Measurements from ENCODE around the gene HEATR5B. TPM values are rescaled to one million over a fixed set of nuclear protein-coding genes. Genes with fewer than 3 reads are reported as not detected.

Gene HEATR5B
- total RNA-seq, 4 donors from 2014 or later = 32.8 to 54.2 (median 45.6) TPM

GRCh38 chr2:37011130-37011529 is 73.0 kb downstream of the HEATR5B start:
- no peak for TF ChIP-seq CTCF (IDR thresholded peaks at IDR 0.05; ENCODE audit: low read depth)

- TF ChIP-seq CTCF (IDR thresholded peaks at IDR 0.05; ENCODE audit: low read depth) = no peak
These were observed 78.9 kb downstream of the HEATR5B start for GRCh38 chr2:37005118-37005868.

- TF ChIP-seq CTCF (IDR thresholded peaks at IDR 0.05; ENCODE audit: low read depth) = no peak
These were observed 83.1 kb downstream of the HEATR5B start for GRCh38 chr2:37000988-37001556.

- no peak for TF ChIP-seq CTCF (IDR thresholded peaks at IDR 0.05; ENCODE audit: low read depth)
These were observed 83.9 kb downstream of the HEATR5B start for GRCh38 chr2:37000318-37000717.

GRCh38 chr2:36993841-36994620 is 90.1 kb downstream of the HEATR5B start:
- no peak for TF ChIP-seq CTCF (IDR thresholded peaks at IDR 0.05; ENCODE audit: low read depth)

GRCh38 chr2:36988008-36988407 is 96.2 kb downstream of the HEATR5B start:
- TF ChIP-seq CTCF (IDR thresholded peaks at IDR 0.05; ENCODE audit: low read depth) = no peak

- TF ChIP-seq CTCF (IDR thresholded peaks at IDR 0.05; ENCODE audit: low read depth) = no peak
These were observed 101.7 kb downstream of the HEATR5B start for GRCh38 chr2:36982467-36982866.

Measured in subcutaneous adipose tissue (tissue), 4 donors.